ENCODE measurements around the gene TMEM8B.
"Not testable (repeated sequence)": the region's sequence is repeated elsewhere in the genome, so short reads cannot be mapped to it uniquely, and the experiment has no call there.

Gene TMEM8B

GRCh38 chr9:35867538-35867937, 38.5 kb downstream of the TMEM8B start:
- no peak for DNase-seq

- no peak for DNase-seq
Observed at GRCh38 chr9:35868933-35869332, 39.9 kb downstream of the TMEM8B start.

GRCh38 chr9:35869621-35870216, 40.7 kb downstream of the TMEM8B start:
- DNase-seq: no peak

- no peak for DNase-seq
Observed at GRCh38 chr9:35870351-35870923, 41.4 kb downstream of the TMEM8B start, which contains the start of gene OR13J1. Gene OR13J1, minus strand, starts transcription at chr9:35870401. Its CDS starts 0 bp downstream, at chr9:35870401.

- no peak for DNase-seq
Observed at GRCh38 chr9:35871545-35871944, 42.5 kb downstream of the TMEM8B start.

- no peak for DNase-seq
Observed at GRCh38 chr9:35872505-35872904, 43.5 kb downstream of the TMEM8B start.

- peak; percentile 76 to 79 for DNase-seq
Observed at GRCh38 chr9:35882263-35882848, 53.3 kb downstream of the TMEM8B start.

GRCh38 chr9:35882996-35883395, 54.0 kb downstream of the TMEM8B start:
- no peak for DNase-seq

GRCh38 chr9:35884908-35885307, 55.9 kb downstream of the TMEM8B start:
- not testable (repeated sequence) for DNase-seq

GRCh38 chr9:35891646-35892045, 62.6 kb downstream of the TMEM8B start:
- no peak for DNase-seq

- no peak for DNase-seq
Observed at GRCh38 chr9:35892051-35892450, 63.0 kb downstream of the TMEM8B start.

- no peak for DNase-seq
Observed at GRCh38 chr9:35896570-35896969, 67.5 kb downstream of the TMEM8B start.

GRCh38 chr9:35897376-35898099, 68.5 kb downstream of the TMEM8B start:
- DNase-seq: not testable (repeated sequence)

- no peak for DNase-seq
Observed at GRCh38 chr9:35898337-35898736, 69.3 kb downstream of the TMEM8B start.

GRCh38 chr9:35899021-35899420, 70.0 kb downstream of the TMEM8B start:
- no peak for DNase-seq

- no peak for DNase-seq
Observed at GRCh38 chr9:35903049-35903448, 74.0 kb downstream of the TMEM8B start.

- DNase-seq: no peak
Observed at GRCh38 chr9:35904338-35904737, 75.3 kb downstream of the TMEM8B start.

GRCh38 chr9:35905051-35905781, 76.2 kb downstream of the TMEM8B start:
- DNase-seq: no peak

GRCh38 chr9:35905912-35906679, 77.1 kb downstream of the TMEM8B start, which contains the start of gene HRCT1:
Gene HRCT1, plus strand, starts transcription at chr9:35906202. Its CDS starts 86 bp downstream, at chr9:35906288.
- DNase-seq: no peak

- no peak for DNase-seq
Observed at GRCh38 chr9:35906923-35907699, 78.1 kb downstream of the TMEM8B start.
